C4-2B (cell line): ENCODE measurements around the gene AFF3.

ENCODE experiments used
- H3K27ac ChIP-seq: fragments of 450-650 bp; 2 replicates; pipeline ENCODE4 v1.5.1; 2017
- ZFX ChIP-seq: fragments of 450-650 bp; IDR thresholded peaks from 2 replicates; pipeline ENCODE4 v1.6.1; 2017
- TF ChIP-seq, protein P1 (sequence below): fragments of 450-650 bp; conservative IDR thresholded peaks from 2 replicates; pipeline ENCODE4 v1.5.1; 2017; ENCODE audit warnings: mild to moderate bottlenecking

AFF3 gene

GRCh38 chr2:99898336-99899048 is 243.9 kb downstream of the AFF3 start:
- no peak overlapping the region for H3K27ac ChIP-seq
- TF ChIP-seq, protein P1, sequence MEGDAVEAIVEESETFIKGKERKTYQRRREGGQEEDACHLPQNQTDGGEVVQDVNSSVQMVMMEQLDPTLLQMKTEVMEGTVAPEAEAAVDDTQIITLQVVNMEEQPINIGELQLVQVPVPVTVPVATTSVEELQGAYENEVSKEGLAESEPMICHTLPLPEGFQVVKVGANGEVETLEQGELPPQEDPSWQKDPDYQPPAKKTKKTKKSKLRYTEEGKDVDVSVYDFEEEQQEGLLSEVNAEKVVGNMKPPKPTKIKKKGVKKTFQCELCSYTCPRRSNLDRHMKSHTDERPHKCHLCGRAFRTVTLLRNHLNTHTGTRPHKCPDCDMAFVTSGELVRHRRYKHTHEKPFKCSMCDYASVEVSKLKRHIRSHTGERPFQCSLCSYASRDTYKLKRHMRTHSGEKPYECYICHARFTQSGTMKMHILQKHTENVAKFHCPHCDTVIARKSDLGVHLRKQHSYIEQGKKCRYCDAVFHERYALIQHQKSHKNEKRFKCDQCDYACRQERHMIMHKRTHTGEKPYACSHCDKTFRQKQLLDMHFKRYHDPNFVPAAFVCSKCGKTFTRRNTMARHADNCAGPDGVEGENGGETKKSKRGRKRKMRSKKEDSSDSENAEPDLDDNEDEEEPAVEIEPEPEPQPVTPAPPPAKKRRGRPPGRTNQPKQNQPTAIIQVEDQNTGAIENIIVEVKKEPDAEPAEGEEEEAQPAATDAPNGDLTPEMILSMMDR = no peak

DNA sequence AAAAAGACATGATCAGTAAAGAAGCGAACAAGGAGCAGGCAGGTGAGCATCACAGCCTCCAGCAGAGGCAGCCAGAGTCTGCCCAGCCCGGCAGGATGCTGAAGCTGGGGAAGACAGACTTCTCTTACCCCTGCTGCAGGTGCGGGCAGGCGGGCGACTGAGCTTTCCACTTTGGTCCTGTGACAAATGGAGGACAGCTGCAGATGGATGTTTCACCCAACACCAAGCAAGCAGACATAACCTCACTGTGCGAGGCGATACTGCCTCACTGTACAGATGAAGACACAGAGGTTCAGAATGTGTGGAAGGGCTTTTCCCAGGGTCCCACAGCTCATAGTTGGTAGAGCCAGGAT is 251.0 kb downstream of the AFF3 start:
- H3K27ac ChIP-seq = no peak overlapping the region
- TF ChIP-seq, protein P1 = no peak
- no peak for TF ChIP-seq ZFX

DNA sequence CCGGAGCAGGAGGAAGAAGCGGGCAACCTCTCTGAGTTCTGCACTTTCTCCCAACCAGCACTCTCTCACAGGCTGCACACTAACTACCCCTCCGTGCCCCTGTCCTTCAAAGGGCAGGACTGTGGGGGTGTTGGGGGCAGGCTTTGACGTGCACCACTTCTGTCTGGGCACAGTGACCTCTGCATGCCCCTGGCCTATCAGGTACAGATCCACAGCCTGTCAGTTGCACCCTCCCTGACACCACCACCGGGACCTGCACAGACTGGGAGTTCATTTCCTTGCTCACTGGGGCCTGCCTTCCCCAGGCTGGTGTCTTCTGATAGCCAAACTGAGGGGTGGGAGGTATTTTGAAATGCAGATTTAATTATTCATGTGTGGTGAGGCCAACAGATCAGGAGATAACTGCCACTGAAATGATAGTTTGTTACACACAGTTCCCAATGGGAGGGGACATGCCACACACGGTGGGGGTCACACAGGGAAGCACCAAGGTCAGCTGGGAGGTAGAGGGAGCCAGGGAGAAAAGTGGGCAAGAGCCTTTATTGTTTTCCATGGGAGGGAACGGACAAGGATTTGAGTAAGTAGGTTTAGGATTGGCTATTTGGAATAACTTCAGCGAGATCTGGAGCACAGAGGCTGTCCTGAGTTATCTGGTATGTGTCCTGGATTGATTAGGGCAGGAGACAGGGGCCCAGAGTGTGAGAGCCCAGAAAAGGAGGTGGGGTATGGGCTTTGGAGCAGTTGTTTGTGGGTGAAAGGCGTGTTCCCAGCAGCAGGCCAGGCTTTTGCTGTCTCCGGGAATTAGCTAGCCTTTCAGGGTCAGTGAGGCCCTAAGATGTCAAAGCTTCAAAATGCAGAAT is 251.6 kb downstream of the AFF3 start:
- TF ChIP-seq ZFX = no peak
- TF ChIP-seq, protein P1 = no peak
- no peak overlapping the region for H3K27ac ChIP-seq

DNA sequence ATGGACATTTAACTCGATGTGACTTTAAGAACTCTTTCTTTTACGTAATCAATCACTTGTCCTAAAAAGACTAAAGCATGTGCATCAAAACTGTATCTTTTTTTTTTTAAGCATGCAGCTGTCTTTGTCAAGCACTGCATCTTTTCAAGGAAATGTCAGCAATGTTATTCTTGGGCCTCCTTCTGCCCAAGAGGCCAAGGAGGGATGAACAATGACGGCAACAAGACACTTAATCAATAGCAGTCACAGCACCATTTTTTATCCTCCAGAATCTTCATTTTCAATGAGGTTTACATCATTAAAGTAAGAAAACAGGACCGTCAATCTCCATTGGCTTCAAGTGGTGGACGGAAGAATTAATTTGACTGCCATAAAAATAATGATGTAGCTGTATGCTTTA is 253.8 kb downstream of the AFF3 start:
- TF ChIP-seq, protein P1 = no peak
- no peak for TF ChIP-seq ZFX
- no peak overlapping the region for H3K27ac ChIP-seq

GRCh38 chr2:99886418-99886817 is 256.0 kb downstream of the AFF3 start:
- no peak for TF ChIP-seq ZFX
- TF ChIP-seq, protein P1 = no peak
- H3K27ac ChIP-seq = no peak overlapping the region

DNA sequence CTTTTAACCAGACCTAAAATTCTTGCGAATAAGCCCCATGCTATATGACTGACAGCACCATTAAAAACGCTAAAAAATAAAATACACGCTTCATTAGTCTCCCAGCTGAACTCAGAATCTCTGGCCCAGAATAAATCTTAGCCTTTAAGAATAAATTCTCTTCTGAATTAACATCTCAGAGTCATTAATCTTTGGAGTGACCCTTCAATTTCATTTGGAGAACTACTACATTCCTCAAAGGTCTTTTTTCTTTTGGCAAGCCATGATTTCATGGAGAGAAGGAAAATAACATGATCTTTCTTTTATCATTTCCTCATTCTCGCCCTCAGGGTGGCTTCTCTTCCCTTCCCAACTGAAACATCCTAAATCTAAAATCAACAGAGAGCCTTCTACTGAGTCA is 259.0 kb downstream of the AFF3 start:
- H3K27ac ChIP-seq = no peak overlapping the region
- TF ChIP-seq, protein P1 = no peak
- no peak for TF ChIP-seq ZFX

- no peak for TF ChIP-seq ZFX
- TF ChIP-seq, protein P1 = no peak
- H3K27ac ChIP-seq = no peak overlapping the region
Observed at GRCh38 chr2:99881901-99882591, 260.3 kb downstream of the AFF3 start.
